Mesodermal cell (in vitro differentiated cells): ENCODE results near the gene AUTS2.

Experiments used
- H3K27ac ChIP-seq: 2 replicates; pipeline ENCODE4 v1.7.0; 2013; ENCODE audit warnings: mild to moderate bottlenecking, low read depth, low read length, moderate library complexity; ENCODE audit not compliant: severe bottlenecking
- H3K36me3 ChIP-seq: 2 replicates; pipeline ENCODE4 v1.7.1; 2013; ENCODE audit warnings: mild to moderate bottlenecking, low read length, moderate library complexity; ENCODE audit not compliant: control insufficient read depth, insufficient read depth
- H3K4me1 ChIP-seq: one replicate; pipeline ENCODE4 v1.7.1; 2013; ENCODE audit warnings: mild to moderate bottlenecking, low read length; ENCODE audit not compliant: insufficient read depth, control insufficient read depth, poor library complexity, severe bottlenecking
- H3K4me3 ChIP-seq: 2 replicates; pipeline ENCODE4 v1.7.0; 2013; ENCODE audit warnings: low read length, control low read depth, mild to moderate bottlenecking; ENCODE audit not compliant: insufficient read depth, poor library complexity, severe bottlenecking; ENCODE audit errors: extremely low read depth
- H3K9me3 ChIP-seq: 2 replicates; pipeline ENCODE4 v1.7.1; 2013; ENCODE audit warnings: mild to moderate bottlenecking, low read length, moderate library complexity; ENCODE audit not compliant: control insufficient read depth
- WGBS, 2 experiments: methylation state at CpG; one replicate each; pipeline ENCODE4 v1.1.5; 2013; ENCODE audit warnings: missing lambda C conversion rate in 2 of 2; ENCODE audit not compliant: insufficient coverage in 2 of 2; 5-methylcytosine and 5-hydroxymethylcytosine counted together

Gene AUTS2

GRCh38 chr7:69989551-69989950 lies 391.3 kb downstream of the AUTS2 start:
- WGBS, 2 experiments = 96 to 98% methylated on average over 5 of the region's 5 CpGs
- no peak overlapping the region for H3K27ac ChIP-seq
- H3K36me3 ChIP-seq = no peaks in the 10 kb centered on the region
- H3K9me3 ChIP-seq = no peaks in the 10 kb centered on the region
- H3K4me1 ChIP-seq = peaks cover 4% of the 10 kb centered on the region
- H3K4me3 ChIP-seq = no peak overlapping the region

GRCh38 chr7:69992938-69993337 lies 394.7 kb downstream of the AUTS2 start:
- Histone ChIP-seq H3K4me3 (no peak overlapping the region), H3K4me1 (no peaks in the 10 kb centered on the region), H3K36me3 (no peaks in the 10 kb centered on the region), H3K9me3 (no peaks in the 10 kb centered on the region), H3K27ac (no peak overlapping the region)
- 80 to 89% methylated on average over 2 to 3 of the region's 4 CpGs for WGBS, 2 experiments

GRCh38 chr7:69994218-69994617 lies 395.9 kb downstream of the AUTS2 start:
- no peak overlapping the region for H3K4me3 ChIP-seq
- no peaks in the 10 kb centered on the region for H3K9me3 ChIP-seq
- no peaks in the 10 kb centered on the region for H3K36me3 ChIP-seq
- no peaks in the 10 kb centered on the region for H3K4me1 ChIP-seq
- H3K27ac ChIP-seq = no peak overlapping the region
- no CpG with 5 or more reads among the region's 1 CpG for WGBS, 2 experiments

- Histone ChIP-seq H3K4me1 (no peaks in the 10 kb centered on the region), H3K36me3 (no peaks in the 10 kb centered on the region), H3K9me3 (no peaks in the 10 kb centered on the region), H3K4me3 (no peak overlapping the region), H3K27ac (no peak overlapping the region)
- WGBS, 2 experiments = 90 to 97% methylated on average over 3 of the region's 7 CpGs
Measured at GRCh38 chr7:69994886-69995542, 396.7 kb downstream of the AUTS2 start.

- Histone ChIP-seq H3K4me1 (no peaks in the 10 kb centered on the region), H3K4me3 (no peak overlapping the region), H3K27ac (no peak overlapping the region), H3K9me3 (no peaks in the 10 kb centered on the region), H3K36me3 (no peaks in the 10 kb centered on the region)
- 100% methylated on average over 1 of the region's 2 CpGs; no CpG with 5 or more reads in 1 of the 2 experiments for WGBS, 2 experiments
Measured at GRCh38 chr7:69996121-69996520, 397.8 kb downstream of the AUTS2 start.

- Histone ChIP-seq H3K4me1 (no peaks in the 10 kb centered on the region), H3K9me3 (no peaks in the 10 kb centered on the region), H3K4me3 (no peak overlapping the region), H3K36me3 (no peaks in the 10 kb centered on the region), H3K27ac (no peak overlapping the region)
- 90 to 100% methylated on average over 3 to 4 of the region's 5 CpGs for WGBS, 2 experiments
Measured at GRCh38 chr7:70000737-70001348, 402.6 kb downstream of the AUTS2 start.

- H3K36me3 ChIP-seq = no peaks in the 10 kb centered on the region
- WGBS, 2 experiments = 87 to 100% methylated on average over 2 of the region's 2 CpGs
- H3K4me3 ChIP-seq = no peak overlapping the region
- no peak overlapping the region for H3K27ac ChIP-seq
- H3K4me1 ChIP-seq = peaks cover 11% of the 10 kb centered on the region
- H3K9me3 ChIP-seq = no peaks in the 10 kb centered on the region
Measured at GRCh38 chr7:70005480-70005879, 407.2 kb downstream of the AUTS2 start.

- peaks cover 11% of the 10 kb centered on the region for H3K4me1 ChIP-seq
- WGBS, 2 experiments = 87 to 89% methylated on average over 4 to 5 of the region's 7 CpGs
- peak overlapping the region; percentile 65 for H3K27ac ChIP-seq
- H3K36me3 ChIP-seq = no peaks in the 10 kb centered on the region
- H3K4me3 ChIP-seq = no peak overlapping the region
- H3K9me3 ChIP-seq = no peaks in the 10 kb centered on the region
Measured at GRCh38 chr7:70005891-70006260, 407.6 kb downstream of the AUTS2 start.

GRCh38 chr7:70006261-70006920 lies 408.1 kb downstream of the AUTS2 start:
- Histone ChIP-seq H3K27ac (peak overlapping the region; percentile 65), H3K4me3 (no peak overlapping the region), H3K9me3 (no peaks in the 10 kb centered on the region), H3K4me1 (peaks cover 11% of the 10 kb centered on the region), H3K36me3 (no peaks in the 10 kb centered on the region)
- 73 to 88% methylated on average over 5 to 8 of the region's 9 CpGs for WGBS, 2 experiments

GRCh38 chr7:70008466-70008865 lies 410.2 kb downstream of the AUTS2 start:
- no CpG with 5 or more reads among the region's 4 CpGs for WGBS, 2 experiments
- peaks cover 11% of the 10 kb centered on the region for H3K4me1 ChIP-seq
- H3K4me3 ChIP-seq = no peak overlapping the region

More at GRCh38 chr7:70008466-70008865, 410.2 kb downstream of the AUTS2 start:
- no peaks in the 10 kb centered on the region for H3K36me3 ChIP-seq
- H3K27ac ChIP-seq = no peak overlapping the region
- H3K9me3 ChIP-seq = no peaks in the 10 kb centered on the region
